Measurements from ENCODE around the gene SLCO2A1. TPM values are rescaled to one million over a fixed set of nuclear protein-coding genes. Genes with fewer than 3 reads are reported as not detected.

Gene SLCO2A1
- total RNA-seq, 1 donor = 0.36 TPM

DNA sequence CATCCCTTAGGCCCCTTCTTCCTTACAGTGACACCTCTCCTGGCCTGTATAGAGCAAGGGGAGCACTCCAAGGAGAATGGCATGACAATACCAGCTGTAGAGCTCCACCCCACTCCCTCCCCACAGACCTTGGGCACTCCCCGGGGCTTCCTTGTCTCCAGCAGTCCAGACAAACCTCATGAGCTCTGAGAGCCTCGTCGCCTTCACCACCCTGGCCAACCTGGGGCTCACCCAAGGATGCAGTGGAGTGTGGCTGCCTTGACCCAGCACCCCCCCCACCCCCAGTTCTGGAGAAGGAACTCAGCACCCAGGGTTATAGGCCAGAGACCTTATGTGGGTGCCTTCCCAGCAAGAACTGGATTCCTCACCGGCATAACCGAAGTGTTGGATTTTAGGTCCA, 7.4 kb upstream of the SLCO2A1 start:
- DNase-seq (ENCODE audit: insufficient read length, low spot score, missing footprints) = no peak
- no peaks in the 10 kb centered on the region for H3K4me1 ChIP-seq (ENCODE audit: insufficient read depth, low read length)
- H3K36me3 ChIP-seq (ENCODE audit: insufficient read depth, low read length) = no peaks in the 10 kb centered on the region
- H3K27me3 ChIP-seq (ENCODE audit: insufficient read depth, low read length) = no peaks in the 10 kb centered on the region
- H2AFZ ChIP-seq (ENCODE audit: low read length) = no peak overlapping the region
- no peaks in the 10 kb centered on the region for H4K20me1 ChIP-seq (ENCODE audit: insufficient read depth, low read length)
- H3K9me3 ChIP-seq (ENCODE audit: low read depth, low read length) = no peaks in the 10 kb centered on the region
- H3K79me2 ChIP-seq (ENCODE audit: insufficient read depth, low read length) = no peaks in the 10 kb centered on the region
- TF ChIP-seq CTCF (IDR thresholded peaks at IDR 0.05; ENCODE audit: extremely low read depth, low read depth, low read length) = no peak
- H3K4me3 ChIP-seq (ENCODE audit: insufficient read depth, low read length) = no peak overlapping the region
- no peak overlapping the region for H3K27ac ChIP-seq (ENCODE audit: low read depth, low read length)
- no peak overlapping the region for H3K4me2 ChIP-seq (ENCODE audit: insufficient read depth, low read length)

DNA sequence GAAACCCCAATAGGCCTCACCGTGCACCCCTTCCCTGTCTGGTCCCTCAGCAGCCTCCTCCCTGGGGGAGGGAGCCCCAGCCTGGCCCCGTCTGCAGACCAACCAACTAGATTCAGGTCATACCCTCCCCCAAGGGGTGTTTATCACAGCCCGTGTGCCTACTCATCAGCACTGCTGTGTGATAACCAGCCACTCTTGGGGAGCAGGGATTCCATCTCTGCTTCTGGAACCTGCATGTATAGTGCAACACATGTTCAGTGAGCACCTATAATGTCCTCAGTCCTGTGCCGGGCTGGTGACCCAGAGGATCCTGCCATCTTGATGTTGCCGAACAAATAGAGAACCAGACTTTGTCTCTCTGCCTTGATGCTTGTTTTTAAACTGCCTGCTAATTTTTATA, 6.6 kb upstream of the SLCO2A1 start:
- H3K27ac ChIP-seq (ENCODE audit: low read depth, low read length) = no peak overlapping the region
- H3K4me2 ChIP-seq (ENCODE audit: insufficient read depth, low read length) = no peak overlapping the region
- H3K27me3 ChIP-seq (ENCODE audit: insufficient read depth, low read length) = no peaks in the 10 kb centered on the region
- H2AFZ ChIP-seq (ENCODE audit: low read length) = no peak overlapping the region
- H4K20me1 ChIP-seq (ENCODE audit: insufficient read depth, low read length) = no peaks in the 10 kb centered on the region
- no peaks in the 10 kb centered on the region for H3K36me3 ChIP-seq (ENCODE audit: insufficient read depth, low read length)
- TF ChIP-seq CTCF (IDR thresholded peaks at IDR 0.05; ENCODE audit: extremely low read depth, low read depth, low read length) = no peak
- H3K4me1 ChIP-seq (ENCODE audit: insufficient read depth, low read length) = no peaks in the 10 kb centered on the region
- no peaks in the 10 kb centered on the region for H3K79me2 ChIP-seq (ENCODE audit: insufficient read depth, low read length)
- no peak overlapping the region for H3K4me3 ChIP-seq (ENCODE audit: insufficient read depth, low read length)
- no peak for DNase-seq (ENCODE audit: insufficient read length, low spot score, missing footprints)
- no peaks in the 10 kb centered on the region for H3K9me3 ChIP-seq (ENCODE audit: low read depth, low read length)

DNA sequence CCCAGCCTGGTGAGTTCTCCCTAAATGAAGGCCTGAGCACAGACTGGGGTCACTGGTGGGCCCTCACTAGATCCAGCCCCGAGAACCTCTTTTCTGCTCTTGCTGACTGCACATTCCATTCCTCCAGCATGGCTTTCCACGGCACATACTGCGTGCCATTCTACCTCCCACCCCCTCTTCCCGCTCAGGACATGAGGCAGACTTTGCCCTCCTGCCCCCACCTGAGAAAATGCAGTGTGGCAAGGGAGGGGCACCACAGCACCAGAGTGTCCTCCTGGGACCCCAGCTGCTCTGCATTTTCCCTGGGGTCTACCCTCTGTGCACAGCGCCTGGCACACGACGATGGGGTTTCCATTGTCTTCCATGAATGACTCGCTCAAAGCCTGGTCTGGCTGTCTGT, 6.1 kb upstream of the SLCO2A1 start:
- Histone ChIP-seq H3K27me3 (ENCODE audit: insufficient read depth, low read length) (peaks cover 3% of the 10 kb centered on the region), H3K4me1 (ENCODE audit: insufficient read depth, low read length) (no peaks in the 10 kb centered on the region), H3K4me3 (ENCODE audit: insufficient read depth, low read length) (no peak overlapping the region), H4K20me1 (ENCODE audit: insufficient read depth, low read length) (no peaks in the 10 kb centered on the region), H3K36me3 (ENCODE audit: insufficient read depth, low read length) (no peaks in the 10 kb centered on the region), H3K4me2 (ENCODE audit: insufficient read depth, low read length) (no peak overlapping the region), H3K27ac (ENCODE audit: low read depth, low read length) (no peak overlapping the region), H2AFZ (ENCODE audit: low read length) (no peak overlapping the region), H3K9me3 (ENCODE audit: low read depth, low read length) (no peaks in the 10 kb centered on the region), H3K79me2 (ENCODE audit: insufficient read depth, low read length) (no peaks in the 10 kb centered on the region)
- no peak for DNase-seq (ENCODE audit: insufficient read length, low spot score, missing footprints)
- no peak for TF ChIP-seq CTCF (IDR thresholded peaks at IDR 0.05; ENCODE audit: extremely low read depth, low read depth, low read length)

GRCh38 chr3:134034005-134034785, 4.5 kb upstream of the SLCO2A1 start:
- H3K4me2 ChIP-seq (ENCODE audit: insufficient read depth, low read length) = no peak overlapping the region
- H4K20me1 ChIP-seq (ENCODE audit: insufficient read depth, low read length) = no peaks in the 10 kb centered on the region
- no peak for TF ChIP-seq CTCF (IDR thresholded peaks at IDR 0.05; ENCODE audit: extremely low read depth, low read depth, low read length)
- H3K4me1 ChIP-seq (ENCODE audit: insufficient read depth, low read length) = peaks cover 3% of the 10 kb centered on the region
- no peak overlapping the region for H2AFZ ChIP-seq (ENCODE audit: low read length)
- peaks cover 10% of the 10 kb centered on the region for H3K27me3 ChIP-seq (ENCODE audit: insufficient read depth, low read length)
- no peak overlapping the region for H3K4me3 ChIP-seq (ENCODE audit: insufficient read depth, low read length)
- no peak overlapping the region for H3K27ac ChIP-seq (ENCODE audit: low read depth, low read length)
- DNase-seq (ENCODE audit: insufficient read length, low spot score, missing footprints) = no peak
- no peaks in the 10 kb centered on the region for H3K36me3 ChIP-seq (ENCODE audit: insufficient read depth, low read length)
- no peaks in the 10 kb centered on the region for H3K79me2 ChIP-seq (ENCODE audit: insufficient read depth, low read length)
- no peaks in the 10 kb centered on the region for H3K9me3 ChIP-seq (ENCODE audit: low read depth, low read length)

Measured in osteoblast (primary cell).